ENCODE results near the gene COX8A.

COX8A gene

DNA sequence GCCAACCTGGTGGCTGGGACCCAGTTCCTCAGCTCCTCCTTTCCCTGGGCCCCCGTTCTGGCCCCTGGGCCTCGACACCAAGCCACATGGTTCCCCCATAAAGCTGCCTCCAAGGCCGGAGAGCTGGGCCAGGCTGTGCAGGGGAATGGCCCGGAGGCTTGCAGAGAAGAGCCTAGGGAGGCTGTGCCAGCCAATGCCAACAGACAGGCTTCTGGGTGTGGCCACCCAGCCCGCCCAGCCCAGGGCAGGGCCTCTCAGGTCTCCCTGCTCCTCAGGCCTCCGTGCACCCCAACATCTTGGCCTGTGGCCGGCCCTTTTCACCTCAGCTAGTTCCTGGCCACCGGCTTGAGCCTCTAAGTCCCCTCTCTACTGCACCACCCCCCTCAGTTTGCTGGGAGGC lies 43.9 kb downstream of the COX8A start:
- in situ Hi-C loops (cut with MboI; ENCODE audit: low sequenced_read_pairs, unreplicated experiment): no loop called here
- no peak for DNase-seq (ENCODE audit: low spot score)
- TF ChIP-seq, protein P1, sequence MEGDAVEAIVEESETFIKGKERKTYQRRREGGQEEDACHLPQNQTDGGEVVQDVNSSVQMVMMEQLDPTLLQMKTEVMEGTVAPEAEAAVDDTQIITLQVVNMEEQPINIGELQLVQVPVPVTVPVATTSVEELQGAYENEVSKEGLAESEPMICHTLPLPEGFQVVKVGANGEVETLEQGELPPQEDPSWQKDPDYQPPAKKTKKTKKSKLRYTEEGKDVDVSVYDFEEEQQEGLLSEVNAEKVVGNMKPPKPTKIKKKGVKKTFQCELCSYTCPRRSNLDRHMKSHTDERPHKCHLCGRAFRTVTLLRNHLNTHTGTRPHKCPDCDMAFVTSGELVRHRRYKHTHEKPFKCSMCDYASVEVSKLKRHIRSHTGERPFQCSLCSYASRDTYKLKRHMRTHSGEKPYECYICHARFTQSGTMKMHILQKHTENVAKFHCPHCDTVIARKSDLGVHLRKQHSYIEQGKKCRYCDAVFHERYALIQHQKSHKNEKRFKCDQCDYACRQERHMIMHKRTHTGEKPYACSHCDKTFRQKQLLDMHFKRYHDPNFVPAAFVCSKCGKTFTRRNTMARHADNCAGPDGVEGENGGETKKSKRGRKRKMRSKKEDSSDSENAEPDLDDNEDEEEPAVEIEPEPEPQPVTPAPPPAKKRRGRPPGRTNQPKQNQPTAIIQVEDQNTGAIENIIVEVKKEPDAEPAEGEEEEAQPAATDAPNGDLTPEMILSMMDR (IDR thresholded peaks at IDR 0.05; ENCODE audit: borderline replicate concordance, control extremely low read depth, extremely low read depth, insufficient read depth, missing control alignments): no peak

DNA sequence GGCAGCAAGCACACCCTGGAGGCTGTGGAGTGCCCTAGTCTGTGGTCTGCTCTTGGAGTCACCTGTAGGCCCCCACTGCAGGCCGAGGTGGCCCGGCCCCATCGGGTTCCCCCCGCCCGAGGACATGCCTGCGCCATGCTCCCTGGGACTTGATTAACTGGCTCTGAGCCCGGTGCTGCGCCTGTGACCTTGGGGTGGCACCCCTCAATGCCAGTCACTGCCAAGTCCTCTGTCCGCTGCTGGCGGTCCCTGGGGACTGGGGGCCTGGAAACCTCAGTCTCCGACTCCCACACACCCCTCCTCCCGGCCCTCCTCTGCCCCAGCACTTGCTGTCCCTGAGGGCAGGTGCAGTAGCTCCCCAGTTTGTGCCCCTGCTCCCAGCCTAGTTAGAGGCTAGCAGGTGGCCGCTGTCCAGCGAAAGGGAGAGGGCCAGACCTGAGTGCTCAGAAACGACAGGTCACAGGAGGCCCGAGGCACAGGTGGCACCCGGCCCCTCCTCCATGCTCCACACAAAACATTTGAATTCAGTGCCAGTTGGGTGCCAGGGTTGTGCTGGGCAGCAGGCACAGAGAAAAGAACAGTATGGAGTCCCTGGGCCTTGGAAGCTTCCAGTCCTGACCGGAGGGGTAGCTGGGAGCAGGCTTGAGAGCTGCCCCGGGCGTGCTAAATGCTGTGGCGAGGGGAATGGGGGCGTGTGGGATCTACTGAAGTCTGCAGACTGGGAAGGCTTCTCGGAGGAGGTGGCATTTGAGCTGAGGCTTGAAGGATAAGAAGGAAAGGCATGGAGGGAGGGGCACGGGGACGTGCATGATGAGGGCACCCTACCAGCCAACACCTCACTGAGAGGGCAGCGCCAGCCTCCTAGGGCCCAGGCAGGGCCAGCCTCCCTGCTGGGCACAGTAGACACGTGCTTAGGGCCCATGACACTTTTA lies 45.0 kb downstream of the COX8A start:
- DNase-seq (ENCODE audit: low spot score): no peak
- in situ Hi-C loops (cut with MboI; ENCODE audit: low sequenced_read_pairs, unreplicated experiment): no loop called here
- TF ChIP-seq, protein P1 (IDR thresholded peaks at IDR 0.05; ENCODE audit: borderline replicate concordance, control extremely low read depth, extremely low read depth, insufficient read depth, missing control alignments): no peak

DNA sequence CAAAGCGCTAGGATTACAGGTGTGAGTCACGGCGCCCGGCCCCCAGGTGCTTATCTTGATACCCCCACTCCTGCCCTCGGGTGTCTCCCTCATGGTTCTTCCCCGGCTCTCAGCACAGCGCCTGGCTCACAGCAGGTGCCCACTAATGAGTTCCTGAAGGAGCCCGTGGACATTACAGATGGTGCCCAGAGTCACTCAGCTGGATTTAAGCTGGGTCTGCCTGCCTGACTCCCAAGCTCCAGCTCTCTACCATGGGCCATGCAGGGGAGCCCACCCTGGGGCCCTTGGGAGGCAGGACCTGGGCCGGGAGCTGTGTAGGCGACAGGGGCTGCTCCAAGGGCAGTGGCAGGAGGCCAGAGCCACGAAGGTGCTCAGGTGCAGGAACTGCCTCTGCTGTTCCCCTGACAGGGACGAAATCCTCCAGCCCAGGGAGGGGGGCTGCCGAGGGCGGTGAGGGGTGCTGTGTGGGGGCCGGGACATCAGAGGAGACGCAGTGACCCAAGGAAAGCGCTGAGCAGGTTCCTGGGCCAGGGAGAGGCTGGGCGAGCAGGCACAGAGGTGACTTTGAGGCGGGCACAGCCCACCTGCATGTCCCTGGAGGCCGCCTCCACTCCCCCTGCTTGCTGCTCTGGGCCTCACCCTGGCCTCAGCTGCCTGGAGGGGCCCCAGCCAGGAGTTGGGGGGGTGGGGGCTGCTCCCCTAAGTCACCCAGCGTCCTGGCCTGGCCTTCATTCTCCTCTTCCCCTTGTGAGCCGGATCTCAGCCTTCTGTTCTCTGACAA lies 46.7 kb downstream of the COX8A start:
- TF ChIP-seq, protein P1 (IDR thresholded peaks at IDR 0.05; ENCODE audit: borderline replicate concordance, control extremely low read depth, extremely low read depth, insufficient read depth, missing control alignments): no peak
- in situ Hi-C loops (cut with MboI; ENCODE audit: low sequenced_read_pairs, unreplicated experiment): no loop called here
- DNase-seq (ENCODE audit: low spot score): no peak

DNA sequence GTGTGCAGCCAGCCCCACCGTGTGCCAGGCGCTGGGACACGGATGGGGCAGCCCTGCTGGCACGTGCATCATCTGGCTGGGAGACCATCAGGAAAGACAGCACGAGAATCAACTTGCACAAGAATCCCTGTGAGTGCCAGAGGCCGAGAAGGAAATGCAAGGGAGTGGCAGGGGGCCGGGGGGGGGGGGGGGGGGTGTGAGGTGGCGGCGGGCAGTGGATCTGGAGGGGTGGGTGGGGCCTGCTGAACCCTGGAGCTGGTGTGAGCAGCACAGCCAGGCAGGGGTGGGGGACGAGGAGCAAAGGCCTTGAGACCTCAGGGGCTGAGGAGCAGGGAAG lies 47.3 kb downstream of the COX8A start:
- TF ChIP-seq, protein P1 (IDR thresholded peaks at IDR 0.05; ENCODE audit: borderline replicate concordance, control extremely low read depth, extremely low read depth, insufficient read depth, missing control alignments): no peak
- in situ Hi-C loops (cut with MboI; ENCODE audit: low sequenced_read_pairs, unreplicated experiment): no loop called here
- no peak for DNase-seq (ENCODE audit: low spot score)

DNA sequence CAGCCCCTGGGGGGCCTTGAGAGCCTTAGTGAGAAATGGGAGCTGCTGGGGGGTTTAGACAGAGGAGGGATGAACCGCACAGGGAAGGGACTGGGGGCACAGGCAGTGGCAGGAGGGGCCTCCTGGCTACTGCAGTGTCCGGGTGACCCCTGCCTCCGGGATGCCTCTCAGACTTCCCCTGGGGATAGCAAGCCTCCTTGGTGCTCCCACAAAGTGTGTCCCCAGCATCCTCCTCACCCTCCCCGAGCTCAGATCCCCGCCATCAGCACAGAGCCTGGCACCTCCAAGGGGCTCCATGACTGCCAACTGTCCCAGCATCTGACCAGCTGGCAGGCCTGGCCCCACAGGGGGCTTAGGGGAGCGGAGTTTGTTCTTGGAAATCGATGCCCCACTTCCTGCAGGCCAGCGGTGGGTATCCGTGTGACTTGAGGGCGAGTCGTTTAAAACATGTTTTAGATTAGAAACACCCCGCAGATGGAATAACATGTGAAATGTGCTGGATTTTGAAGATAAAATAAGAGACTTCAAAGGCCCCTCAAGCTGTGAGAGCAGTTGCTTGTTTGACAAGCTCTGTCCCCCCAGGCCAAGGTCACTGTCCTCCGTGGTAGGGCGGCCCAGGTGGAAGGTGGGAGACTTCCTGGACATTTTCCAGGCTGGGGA lies 47.8 kb downstream of the COX8A start:
- TF ChIP-seq, protein P1 (IDR thresholded peaks at IDR 0.05; ENCODE audit: borderline replicate concordance, control extremely low read depth, extremely low read depth, insufficient read depth, missing control alignments): no peak
- DNase-seq (ENCODE audit: low spot score): no peak
- in situ Hi-C loops (cut with MboI; ENCODE audit: low sequenced_read_pairs, unreplicated experiment): no loop called here
